Right lobe of liver (tissue), 6 donors: ENCODE results near the gene TELO2. TPM values are rescaled to one million over a fixed set of nuclear protein-coding genes. Genes with fewer than 3 reads are reported as not detected.

Experiments used
- ATAC-seq, 4 donors: fragments of 200-7000 bp; cut with Tn5 transposase; one replicate each; pipeline ENCODE4 v1.9.1; 2020; ENCODE audit warnings: mild to moderate bottlenecking in 4 of 4, moderate library complexity in 4 of 4
- DNase-seq, 3 donors: peaks; one replicate each; pipeline ENCODE4 v3.0.0-alpha.2; 2020
- H3K27ac ChIP-seq, 3 donors: fragments of 200-600 bp; one replicate each; pipeline ENCODE4 v1.8.0; 2022
- H3K27me3 ChIP-seq, 2 donors: fragments of 200-600 bp; one replicate each; pipeline ENCODE4 v1.8.0; 2022
- H3K36me3 ChIP-seq, 4 donors: fragments of 200-600 bp; sonication (generic) in 1 of 4; one replicate each; pipeline versions ENCODE4 v1.5.1 to v1.8.0; 2017 to 2022; ENCODE audit warnings: control low read depth in 1 of 4
- H3K4me1 ChIP-seq, 4 donors: fragments of 200-600 bp; sonication (generic) in 1 of 4; one replicate each; pipeline versions ENCODE4 v1.5.1 to v1.8.0; 2017 to 2022; ENCODE audit warnings: control low read depth in 1 of 4
- H3K4me3 ChIP-seq, 3 donors: fragments of 200-600 bp; one replicate each; pipeline ENCODE4 v1.8.0; 2022
- H3K9me3 ChIP-seq, 4 donors: fragments of 200-600 bp; sonication (generic) in 1 of 4; one replicate each; pipeline versions ENCODE4 v1.5.1 to v1.8.0; 2017 to 2022; ENCODE audit warnings: control low read depth in 1 of 4
- POLR2A ChIP-seq: fragments of 450-650 bp; IDR thresholded peaks from one replicate; pipeline ENCODE4 v1.6.1; 2017; ENCODE audit warnings: antibody characterized with exemption, mild to moderate bottlenecking
- WGBS: methylation state at CpG from one replicate; pipeline ENCODE4 v1.1.6; 2018; ENCODE audit warnings: low coverage, low lambda C conversion rate; ENCODE audit not compliant: insufficient coverage; ENCODE audit errors: missing lambda C conversion rate; 5-methylcytosine and 5-hydroxymethylcytosine counted together
- intact Hi-C, 2 donors: fragments of 100-400 bp; cut with DNase I; formaldehyde crosslinking; loops; one replicate each; pipeline versions ENCODE4 v1.11.2 to v1.14.1; 2022
- total RNA-seq, 6 experiments: library from RNA; depleted of rRNA in 2 of 6; stranded (reverse); fragments of >200 nt in 2 of 6; fragmentation: NEBNext Ultra II Directional in 3 of 6; extraction: Animal tissue kit (Norgen Biotek cat#: 25700) in 3 of 6; gene quantifications; one replicate each; pipeline versions ENCODE4 v1.1.0 to v1.2.4, GENCODE V29; 2016 to 2023
- TF ChIP-seq, protein P1 (sequence below), 4 donors: fragments of 200-600 bp in 3 of 4; fragments of 450-650 bp in 1 of 4; IDR thresholded peaks; one replicate each; pipeline versions ENCODE4 v1.5.1 to v1.8.0; 2016 to 2022; ENCODE audit warnings: antibody characterized with exemption in 4 of 4, mild to moderate bottlenecking in 2 of 4
- donor health status: DM: no; HTN: yes; CAD: no.
- donor health status: DM: no; HTN: no; CAD: no.
- donor health status: DM: no; HTN: no; CAD: no.
- donor health status: DM: no; HTN: yes; CAD: no.
- donor health status: DM: no; HTN: yes; CAD: no.

Gene TELO2
- total RNA-seq, 6 experiments from 2014 or later = 9.5 to 31.0 (median 20.8) TPM

DNA sequence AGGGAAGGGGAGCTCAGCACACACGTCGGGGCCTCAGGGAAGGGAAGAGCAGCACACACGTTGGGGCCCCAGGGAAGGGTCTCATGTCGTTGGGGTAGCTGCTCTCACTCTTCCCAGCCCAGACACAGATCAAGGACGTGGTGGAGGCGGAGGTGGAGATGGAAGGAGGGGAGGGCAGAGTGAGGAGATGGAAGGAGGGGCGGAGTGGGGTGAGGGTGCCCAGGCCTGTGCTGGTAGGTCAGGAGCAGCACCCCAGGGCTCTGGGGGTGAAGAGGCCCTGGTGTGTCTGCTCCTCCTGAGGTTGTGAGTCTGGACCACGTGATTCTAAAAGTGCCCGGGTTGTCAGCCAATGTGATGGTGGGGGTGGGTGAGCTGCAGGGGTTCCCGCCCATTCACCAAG lies 33.2 kb upstream of the TELO2 start:
- H3K9me3 ChIP-seq = no peaks in the 10 kb centered on the region
- H3K27ac ChIP-seq = no peak overlapping the region
- H3K27me3 ChIP-seq = no peaks in the 10 kb centered on the region
- no peaks in the 10 kb centered on the region for H3K4me1 ChIP-seq
- no peak for DNase-seq
- no peak for ATAC-seq
- intact Hi-C loops = no loop called here
- TF ChIP-seq, protein P1, sequence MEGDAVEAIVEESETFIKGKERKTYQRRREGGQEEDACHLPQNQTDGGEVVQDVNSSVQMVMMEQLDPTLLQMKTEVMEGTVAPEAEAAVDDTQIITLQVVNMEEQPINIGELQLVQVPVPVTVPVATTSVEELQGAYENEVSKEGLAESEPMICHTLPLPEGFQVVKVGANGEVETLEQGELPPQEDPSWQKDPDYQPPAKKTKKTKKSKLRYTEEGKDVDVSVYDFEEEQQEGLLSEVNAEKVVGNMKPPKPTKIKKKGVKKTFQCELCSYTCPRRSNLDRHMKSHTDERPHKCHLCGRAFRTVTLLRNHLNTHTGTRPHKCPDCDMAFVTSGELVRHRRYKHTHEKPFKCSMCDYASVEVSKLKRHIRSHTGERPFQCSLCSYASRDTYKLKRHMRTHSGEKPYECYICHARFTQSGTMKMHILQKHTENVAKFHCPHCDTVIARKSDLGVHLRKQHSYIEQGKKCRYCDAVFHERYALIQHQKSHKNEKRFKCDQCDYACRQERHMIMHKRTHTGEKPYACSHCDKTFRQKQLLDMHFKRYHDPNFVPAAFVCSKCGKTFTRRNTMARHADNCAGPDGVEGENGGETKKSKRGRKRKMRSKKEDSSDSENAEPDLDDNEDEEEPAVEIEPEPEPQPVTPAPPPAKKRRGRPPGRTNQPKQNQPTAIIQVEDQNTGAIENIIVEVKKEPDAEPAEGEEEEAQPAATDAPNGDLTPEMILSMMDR (IDR thresholded peaks at IDR 0.05) = no peak
- TF ChIP-seq POLR2A = no peak
- H3K4me3 ChIP-seq = no peak overlapping the region
- 83% methylated on average over 2 of the region's 10 CpGs for WGBS
- peaks cover 0 to 34% (median 5%) of the 10 kb centered on the region in 4 donors for H3K36me3 ChIP-seq

DNA sequence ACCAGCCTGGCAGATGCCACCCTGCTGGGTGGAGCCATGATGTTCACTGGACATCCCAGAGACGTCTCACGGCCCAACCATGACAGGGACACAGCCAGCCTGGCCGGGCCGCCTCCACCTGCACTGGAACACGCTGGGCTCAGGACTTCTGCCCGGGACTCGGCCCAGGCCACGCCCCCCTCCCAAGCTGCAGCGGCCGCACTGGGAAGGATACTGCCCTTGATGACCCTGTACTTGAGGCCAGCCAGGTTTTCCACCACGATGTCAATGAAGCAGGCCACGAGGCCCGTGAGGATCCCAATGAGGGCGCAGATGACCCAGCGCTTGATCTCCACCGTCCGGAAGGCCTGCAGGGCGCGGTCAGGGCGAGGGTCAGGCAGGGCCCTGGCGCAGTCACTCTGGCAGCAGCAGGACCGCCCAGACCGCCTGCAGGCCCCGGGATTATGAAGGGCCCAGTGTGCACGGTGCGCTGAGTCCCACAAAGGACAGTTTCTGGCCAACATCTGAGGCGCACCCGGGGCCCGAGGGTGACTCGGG lies 32.5 kb upstream of the TELO2 start:
- Histone ChIP-seq H3K36me3 (peaks cover 0 to 27% (median 3%) of the 10 kb centered on the region in 4 donors), H3K9me3 (no peaks in the 10 kb centered on the region)
- DNase-seq = peak in 1 of 3 donors; percentile 40

DNA sequence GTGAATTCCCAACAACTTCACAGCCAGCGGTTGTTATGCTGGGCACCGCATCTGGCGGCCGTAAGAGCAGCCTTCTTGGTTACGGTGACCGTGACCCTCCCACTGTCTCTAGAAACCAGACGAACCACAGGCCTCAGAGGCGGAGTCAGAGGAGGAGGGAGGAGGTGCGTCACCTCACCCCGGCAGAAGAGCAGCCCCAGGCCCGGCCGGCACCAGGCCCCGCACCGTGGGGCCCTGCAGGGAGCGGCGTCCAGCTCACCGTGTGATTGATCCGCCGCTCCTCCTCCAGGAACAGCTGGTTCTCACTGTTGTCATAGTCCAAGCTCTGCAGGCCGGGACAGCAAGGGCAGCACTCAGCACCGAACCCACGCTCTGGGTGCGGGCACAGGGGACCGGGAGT lies 32.0 kb upstream of the TELO2 start:
- Histone ChIP-seq H3K27ac (no peak overlapping the region), H3K4me1 (no peaks in the 10 kb centered on the region), H3K9me3 (no peaks in the 10 kb centered on the region), H3K4me3 (no peak overlapping the region), H3K36me3 (peaks cover 0 to 23% (median 0%) of the 10 kb centered on the region in 4 donors), H3K27me3 (no peaks in the 10 kb centered on the region)
- intact Hi-C loops = no loop called here
- peak in 1 of 3 donors; percentile 43 for DNase-seq
- TF ChIP-seq, protein P1 (IDR thresholded peaks at IDR 0.05) = no peak
- TF ChIP-seq POLR2A = no peak
- 100% methylated on average over 5 of the region's 24 CpGs for WGBS
- ATAC-seq = peak in 1 of 4 donors; percentile 11

More for the DNA sequence above, 32.5 kb upstream of the TELO2 start:
- Histone ChIP-seq H3K27ac (no peak overlapping the region), H3K4me3 (no peak overlapping the region), H3K27me3 (no peaks in the 10 kb centered on the region), H3K4me1 (no peaks in the 10 kb centered on the region)
- ATAC-seq = no peak
- WGBS = no CpG with 5 or more reads among the region's 30 CpGs
- intact Hi-C loops = no loop called here
- TF ChIP-seq, protein P1 (IDR thresholded peaks at IDR 0.05) = no peak
- no peak for TF ChIP-seq POLR2A

DNA sequence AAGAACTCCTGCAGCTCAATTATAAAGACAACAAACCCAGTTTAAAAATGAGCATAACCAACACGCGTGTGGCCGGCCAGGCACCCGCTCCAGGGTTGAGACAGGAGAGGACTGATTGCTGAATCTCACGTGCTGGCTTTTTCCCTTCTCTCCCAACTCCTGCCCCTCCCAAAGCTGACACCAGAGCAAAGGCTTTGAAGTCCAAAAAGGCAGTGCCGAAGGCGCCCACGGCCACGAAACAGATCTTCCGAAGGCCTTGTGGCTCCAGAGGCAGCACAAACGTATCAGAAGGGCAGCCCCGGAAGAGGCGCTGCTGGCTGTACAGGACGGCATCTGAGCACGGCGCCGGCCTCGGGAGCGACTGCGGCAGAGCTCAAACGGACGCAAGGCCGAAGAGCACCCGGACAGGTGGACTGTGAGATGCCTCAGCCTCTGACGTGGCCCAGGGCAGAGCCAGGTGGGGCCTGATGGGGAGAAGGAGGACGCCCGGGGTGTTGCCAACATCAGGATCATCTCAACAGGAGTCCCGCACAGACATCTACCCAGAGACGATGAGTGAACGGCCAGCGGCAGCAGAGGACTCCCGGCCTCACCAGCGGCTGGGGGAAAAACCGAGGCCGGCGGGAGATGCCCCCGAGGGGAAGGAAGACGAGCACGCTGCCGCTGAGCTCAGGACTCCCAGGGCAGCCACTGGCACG lies 28.8 kb upstream of the TELO2 start:
- ATAC-seq = no peak
- Histone ChIP-seq H3K27me3 (no peaks in the 10 kb centered on the region), H3K36me3 (peaks cover 0 to 18% (median 0%) of the 10 kb centered on the region in 4 donors), H3K4me3 (no peak overlapping the region), H3K4me1 (no peaks in the 10 kb centered on the region), H3K27ac (no peak overlapping the region), H3K9me3 (no peaks in the 10 kb centered on the region)
- WGBS = 90% methylated on average over 12 of the region's 41 CpGs
- TF ChIP-seq, protein P1 (IDR thresholded peaks at IDR 0.05) = no peak
- TF ChIP-seq POLR2A = no peak
- DNase-seq = peak in 1 of 3 donors; percentile 31
- intact Hi-C loops = no loop called here
